WI38 (cell line): ENCODE data around the gene SLC52A3.

Experiments
- H3K4me3 ChIP-seq: 2 replicates; pipeline ENCODE4 v1.5.1; 2011; ENCODE audit warnings: low read depth, mild to moderate bottlenecking, control low read depth, low read length
- TF ChIP-seq, protein P1 (sequence below): IDR thresholded peaks from 2 replicates; pipeline ENCODE4 v1.5.1; 2012; ENCODE audit warnings: low read depth, mild to moderate bottlenecking, control low read depth, low read length

SLC52A3 gene

DNA sequence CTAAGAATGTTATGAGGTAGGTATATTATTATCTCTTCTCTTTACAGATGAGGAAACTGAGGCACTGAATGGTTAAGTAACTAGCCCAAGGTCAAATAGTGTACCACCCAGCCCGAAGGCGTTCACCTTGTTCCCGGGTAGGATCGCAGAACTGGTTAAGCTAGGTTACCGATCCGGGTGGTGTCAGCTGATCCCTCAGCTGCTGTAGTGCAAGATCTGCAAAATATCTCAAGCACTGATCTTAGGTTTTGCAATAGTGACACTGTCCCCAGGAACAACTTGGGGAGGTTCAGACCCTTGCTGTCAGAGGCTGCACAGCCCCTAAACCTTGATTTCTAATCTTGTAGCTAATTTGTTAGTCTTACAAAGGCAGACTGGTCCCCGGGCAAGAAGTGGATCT lies 28.1 kb downstream of the SLC52A3 start:
- TF ChIP-seq, protein P1, sequence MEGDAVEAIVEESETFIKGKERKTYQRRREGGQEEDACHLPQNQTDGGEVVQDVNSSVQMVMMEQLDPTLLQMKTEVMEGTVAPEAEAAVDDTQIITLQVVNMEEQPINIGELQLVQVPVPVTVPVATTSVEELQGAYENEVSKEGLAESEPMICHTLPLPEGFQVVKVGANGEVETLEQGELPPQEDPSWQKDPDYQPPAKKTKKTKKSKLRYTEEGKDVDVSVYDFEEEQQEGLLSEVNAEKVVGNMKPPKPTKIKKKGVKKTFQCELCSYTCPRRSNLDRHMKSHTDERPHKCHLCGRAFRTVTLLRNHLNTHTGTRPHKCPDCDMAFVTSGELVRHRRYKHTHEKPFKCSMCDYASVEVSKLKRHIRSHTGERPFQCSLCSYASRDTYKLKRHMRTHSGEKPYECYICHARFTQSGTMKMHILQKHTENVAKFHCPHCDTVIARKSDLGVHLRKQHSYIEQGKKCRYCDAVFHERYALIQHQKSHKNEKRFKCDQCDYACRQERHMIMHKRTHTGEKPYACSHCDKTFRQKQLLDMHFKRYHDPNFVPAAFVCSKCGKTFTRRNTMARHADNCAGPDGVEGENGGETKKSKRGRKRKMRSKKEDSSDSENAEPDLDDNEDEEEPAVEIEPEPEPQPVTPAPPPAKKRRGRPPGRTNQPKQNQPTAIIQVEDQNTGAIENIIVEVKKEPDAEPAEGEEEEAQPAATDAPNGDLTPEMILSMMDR, result no peak
- no peak overlapping the region for H3K4me3 ChIP-seq

DNA sequence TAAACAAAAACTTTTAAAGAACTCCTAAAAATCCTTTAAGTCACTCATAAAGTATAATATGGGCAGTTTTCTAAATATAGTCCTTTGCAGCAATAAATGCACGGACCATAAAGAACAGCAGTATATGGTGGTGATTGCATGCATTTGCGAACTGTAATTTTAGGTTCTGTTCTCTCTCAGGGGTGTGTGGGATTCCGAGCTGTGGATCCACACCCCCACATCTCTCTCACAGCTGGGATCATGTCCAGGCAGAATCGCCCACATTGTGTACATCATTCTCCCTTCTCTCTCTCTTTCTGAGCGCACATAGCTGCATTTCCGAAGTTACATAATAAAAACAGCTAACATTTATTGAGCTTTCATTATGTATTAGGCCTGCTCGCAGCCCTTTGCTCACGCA lies 28.6 kb downstream of the SLC52A3 start:
- TF ChIP-seq, protein P1, result no peak
- H3K4me3 ChIP-seq, result no peak overlapping the region

DNA sequence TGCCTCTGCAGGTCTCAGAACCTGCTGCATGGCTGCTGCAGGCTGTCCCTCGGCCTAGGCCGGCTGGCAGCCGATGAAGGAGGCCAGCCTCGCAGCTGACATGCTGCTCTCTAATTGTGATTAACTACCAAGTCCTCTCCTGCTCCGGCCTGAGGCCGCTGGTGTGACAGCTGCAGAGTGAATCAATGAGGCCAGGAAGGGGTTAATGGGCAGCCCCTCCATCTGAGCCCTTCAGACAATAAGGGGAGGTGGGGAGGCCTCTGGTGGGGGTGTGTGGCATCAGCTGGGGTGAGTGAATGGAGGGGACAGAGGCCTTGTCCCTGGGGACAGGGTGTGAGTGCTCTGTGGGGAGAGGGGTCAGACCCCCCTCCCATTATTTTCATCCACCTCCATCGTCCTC lies 34.4 kb downstream of the SLC52A3 start:
- no peak overlapping the region for H3K4me3 ChIP-seq
- TF ChIP-seq, protein P1, result no peak

DNA sequence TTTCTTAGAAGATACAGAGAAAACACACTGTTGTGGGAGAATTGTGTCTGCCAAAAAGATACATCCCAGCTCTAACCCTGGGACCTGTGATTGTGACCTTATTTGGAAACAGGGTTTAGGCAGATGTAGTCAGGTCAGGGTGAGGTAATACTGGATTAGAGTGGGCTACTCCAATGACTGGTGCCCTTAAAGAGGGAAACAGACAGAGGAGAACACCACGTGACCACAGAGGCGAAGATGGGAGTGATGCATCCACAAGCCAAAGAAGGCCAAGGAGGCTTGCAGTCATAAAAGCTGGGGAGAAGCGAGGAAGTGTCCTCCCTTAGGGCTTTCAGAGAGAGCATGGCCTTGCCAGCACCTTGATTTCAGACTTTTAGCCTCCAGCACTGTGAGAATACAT lies 35.6 kb downstream of the SLC52A3 start:
- H3K4me3 ChIP-seq, result no peak overlapping the region
- TF ChIP-seq, protein P1, result no peak

DNA sequence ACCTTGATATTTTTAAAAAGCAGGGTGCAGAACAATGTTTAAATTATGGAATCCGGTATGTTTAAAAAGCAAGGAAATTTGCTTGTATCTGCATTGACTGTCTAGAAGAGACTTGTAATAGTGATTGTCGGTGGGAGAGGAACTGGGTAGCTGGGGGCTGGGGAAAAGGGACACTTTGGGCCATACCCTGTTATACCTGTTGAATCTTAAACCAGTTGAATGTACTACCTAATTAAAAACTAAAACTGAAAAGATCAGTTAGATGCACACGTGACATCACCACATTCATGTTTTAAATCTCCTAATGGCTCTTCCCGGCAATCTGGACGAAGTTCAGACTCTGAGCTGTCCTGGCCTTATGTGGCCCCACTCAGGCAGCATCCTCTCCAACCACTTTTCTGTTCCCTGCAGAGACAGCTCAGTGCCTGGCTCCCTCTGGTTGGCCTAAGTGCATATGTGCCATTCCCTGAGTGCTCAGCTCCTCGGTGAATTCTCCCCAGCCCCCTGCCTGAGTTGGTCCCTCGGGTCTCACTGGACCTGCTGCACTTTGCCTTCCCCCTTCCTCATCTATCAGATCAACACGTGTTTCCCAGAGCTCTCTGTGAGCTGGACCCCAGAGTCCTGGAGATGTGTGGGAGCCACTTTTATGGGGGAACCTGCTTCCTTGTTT lies 36.3 kb downstream of the SLC52A3 start:
- no peak overlapping the region for H3K4me3 ChIP-seq
- TF ChIP-seq, protein P1, result no peak

DNA sequence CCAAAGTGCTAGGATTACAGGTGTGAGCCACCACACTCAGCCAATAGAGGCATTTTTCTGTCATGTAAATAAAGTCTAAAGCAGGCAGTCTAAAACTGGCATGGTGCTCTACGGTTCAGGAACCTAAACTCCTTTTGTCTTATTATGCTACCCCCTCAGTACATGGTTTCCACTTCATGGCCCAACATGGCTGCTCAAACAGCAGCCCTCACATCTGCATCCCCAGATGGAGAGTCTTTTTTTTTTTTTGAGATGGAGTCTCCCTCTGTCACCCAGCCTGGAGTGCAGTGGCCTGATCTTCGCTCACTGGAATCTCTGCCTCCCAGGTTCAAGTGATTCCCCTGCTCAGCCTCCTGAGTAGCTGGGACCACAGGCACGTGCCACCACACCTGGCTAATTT lies 38.3 kb downstream of the SLC52A3 start:
- TF ChIP-seq, protein P1, result no peak
- H3K4me3 ChIP-seq, result no peak overlapping the region

DNA sequence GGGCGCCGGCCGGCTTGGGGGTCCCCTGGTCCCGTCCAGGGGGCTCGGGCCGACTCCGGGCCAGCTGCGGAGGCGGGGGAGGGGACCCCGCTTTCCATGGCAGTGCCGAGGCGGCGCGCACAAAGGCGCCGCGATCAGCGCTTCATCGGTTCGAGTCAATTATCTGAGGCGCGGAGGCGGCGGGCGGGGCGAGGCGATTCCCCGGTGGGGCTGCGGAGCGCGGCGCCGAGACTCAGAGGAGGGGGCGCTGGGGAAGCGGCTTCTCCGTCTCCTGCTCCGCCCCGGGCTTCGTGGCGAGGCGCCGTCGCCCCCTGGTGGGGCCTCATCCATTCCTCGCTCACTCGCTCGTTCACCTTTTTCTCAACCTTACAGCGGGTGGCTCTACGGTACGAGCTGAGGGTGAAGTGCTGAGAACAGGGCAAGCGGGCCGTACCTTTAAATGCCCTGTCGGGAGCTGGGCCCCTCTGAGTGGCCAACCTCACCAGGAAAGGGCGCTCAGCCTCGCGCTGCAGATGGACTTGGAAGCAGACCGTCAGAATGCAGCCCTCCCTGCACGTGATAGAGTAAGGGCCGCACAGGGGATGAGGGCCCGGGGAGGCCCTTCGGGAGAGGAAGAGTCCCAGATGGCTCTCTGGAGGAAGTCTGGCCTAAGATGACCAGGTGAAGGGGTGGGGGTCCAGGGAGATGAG lies 39.9 kb downstream of the SLC52A3 start:
- peak overlapping the region; percentile 24; the same call in 1 of the 2 replicates for H3K4me3 ChIP-seq
- TF ChIP-seq, protein P1, result peak; percentile 44; the same call in 1 of the 2 replicates
